ENCODE data around the gene PPP4R3A. TPM values are rescaled to one million over a fixed set of nuclear protein-coding genes. Genes with fewer than 3 reads are reported as not detected.
"Not testable (repeated sequence)": the region's sequence is repeated elsewhere in the genome, so short reads cannot be mapped to it uniquely, and the experiment has no call there.

The PPP4R3A gene
- total RNA-seq, 4 donors from 2014 or later = 48.3 to 91.9 (median 71.5) TPM

- intact Hi-C loops (cut with DNase I) = no loop called here
- WGBS, 2 donors = 89 to 100% methylated on average over 4 of the region's 4 CpGs
- TF ChIP-seq POLR2A (IDR thresholded peaks at IDR 0.05) (no peak), CTCF (IDR thresholded peaks at IDR 0.05) (no peak)
- H3K27ac ChIP-seq = no peak overlapping the region
- peaks cover 0 to 56% (median 0%) of the 10 kb centered on the region in 3 donors for H3K36me3 ChIP-seq
- DNase-seq = no peak
- no peaks in the 10 kb centered on the region for H3K27me3 ChIP-seq
- H3K9me3 ChIP-seq = no peaks in the 10 kb centered on the region
- H3K4me1 ChIP-seq = peaks cover 3 to 76% (median 29%) of the 10 kb centered on the region in 3 donors
- peak overlapping the region in 1 of 4 donors; percentile 22 for H3K4me3 ChIP-seq
Measured at GRCh38 chr14:91506226-91506625, 3.9 kb downstream of the PPP4R3A start.

GRCh38 chr14:91503000-91503504 is 7.1 kb downstream of the PPP4R3A start:
- WGBS, 2 donors = 82 to 86% methylated on average over 4 of the region's 4 CpGs
- H3K27me3 ChIP-seq = no peaks in the 10 kb centered on the region
- H3K4me3 ChIP-seq = no peak overlapping the region
- H3K36me3 ChIP-seq = peaks cover 0 to 69% (median 0%) of the 10 kb centered on the region in 3 donors
- H3K9me3 ChIP-seq = no peaks in the 10 kb centered on the region
- intact Hi-C loops (cut with DNase I) = no loop called here
- peaks cover 6 to 94% (median 40%) of the 10 kb centered on the region in 3 donors for H3K4me1 ChIP-seq
- no peak overlapping the region for H3K27ac ChIP-seq
- no peak for DNase-seq
- no peak for TF ChIP-seq CTCF (IDR thresholded peaks at IDR 0.05)
- no peak for TF ChIP-seq POLR2A (IDR thresholded peaks at IDR 0.05)

- peaks cover 0 to 75% (median 0%) of the 10 kb centered on the region in 3 donors for H3K36me3 ChIP-seq
- no peak overlapping the region for H3K4me3 ChIP-seq
- H3K27me3 ChIP-seq = no peaks in the 10 kb centered on the region
- peaks cover 6 to 94% (median 45%) of the 10 kb centered on the region in 3 donors for H3K4me1 ChIP-seq
- no peaks in the 10 kb centered on the region for H3K9me3 ChIP-seq
- no peak for TF ChIP-seq POLR2A (IDR thresholded peaks at IDR 0.05)
- no peak for TF ChIP-seq CTCF (IDR thresholded peaks at IDR 0.05)
- DNase-seq = no peak
- 81 to 91% methylated on average over 6 to 11 of the region's 11 CpGs for WGBS, 2 donors
- intact Hi-C loops (cut with DNase I) = no loop called here
- H3K27ac ChIP-seq = no peak overlapping the region
Measured at GRCh38 chr14:91501951-91502930, 7.9 kb downstream of the PPP4R3A start.

- Histone ChIP-seq H3K9me3 (no peaks in the 10 kb centered on the region), H3K27ac (no peak overlapping the region), H3K4me3 (no peak overlapping the region), H3K27me3 (no peaks in the 10 kb centered on the region), H3K4me1 (peaks cover 3 to 94% (median 40%) of the 10 kb centered on the region in 3 donors), H3K36me3 (peaks cover 0 to 68% (median 0%) of the 10 kb centered on the region in 3 donors)
- no peak for DNase-seq
- TF ChIP-seq CTCF (IDR thresholded peaks at IDR 0.05) (no peak), POLR2A (IDR thresholded peaks at IDR 0.05) (no peak)
- WGBS, 2 donors = 97 to 99% methylated on average over 3 of the region's 3 CpGs
- intact Hi-C loops (cut with DNase I) = no loop called here
Measured at GRCh38 chr14:91501348-91501747, 8.8 kb downstream of the PPP4R3A start.

GRCh38 chr14:91496790-91497189 is 13.3 kb downstream of the PPP4R3A start:
- TF ChIP-seq CTCF (IDR thresholded peaks at IDR 0.05) (no peak), POLR2A (IDR thresholded peaks at IDR 0.05) (no peak)
- Histone ChIP-seq H3K9me3 (no peaks in the 10 kb centered on the region), H3K4me1 (peaks cover 9 to 94% (median 40%) of the 10 kb centered on the region in 3 donors), H3K36me3 (peaks cover 0 to 25% (median 0%) of the 10 kb centered on the region in 3 donors), H3K4me3 (no peak overlapping the region), H3K27me3 (no peaks in the 10 kb centered on the region), H3K27ac (no peak overlapping the region)
- intact Hi-C loops (cut with DNase I) = no loop called here
- 87 to 96% methylated on average over 1 of the region's 1 CpG for WGBS, 2 donors
- no peak for DNase-seq

GRCh38 chr14:91494392-91495065 is 15.6 kb downstream of the PPP4R3A start:
- WGBS, 2 donors = 48 to 59% methylated on average over 8 of the region's 8 CpGs
- peaks cover 7 to 89% (median 32%) of the 10 kb centered on the region in 3 donors for H3K4me1 ChIP-seq

More at GRCh38 chr14:91494392-91495065, 15.6 kb downstream of the PPP4R3A start:
- intact Hi-C loops (cut with DNase I); H3K9me3 ChIP-seq; H3K27me3 ChIP-seq; DNase-seq: not testable (repeated sequence)
- Histone ChIP-seq H3K4me3 (peak overlapping the region in 1 of 4 donors; percentile 28), H3K36me3 (peaks cover 0 to 33% (median 0%) of the 10 kb centered on the region in 3 donors), H3K27ac (peak overlapping the region in 1 of 4 donors; percentile 34)

All from esophagus squamous epithelium (tissue), 5 donors.